ENCODE data around the gene MIER2.

DNA sequence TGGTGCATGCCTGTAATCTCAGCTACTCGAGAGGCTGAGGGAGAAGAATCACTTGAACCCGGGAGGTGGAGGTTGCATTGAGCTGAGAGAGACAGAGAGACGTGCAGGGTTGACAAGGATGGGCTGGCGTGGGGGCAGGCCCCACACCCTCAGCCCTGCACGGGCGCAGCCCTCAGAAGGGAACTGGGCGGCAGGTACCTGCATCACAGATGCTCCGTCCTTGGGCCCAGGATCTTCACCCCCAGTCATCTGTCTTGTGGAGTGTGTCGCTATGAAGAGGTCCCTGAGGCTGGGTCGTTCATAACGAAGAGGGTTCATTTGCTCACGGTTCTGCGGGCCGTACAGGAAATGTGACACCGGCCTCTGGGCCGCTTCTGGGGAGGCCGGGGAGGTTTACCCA is 44.1 kb upstream of the MIER2 start:
- TF ChIP-seq CTCF (IDR thresholded peaks at IDR 0.05): no peak
- no peak for TF ChIP-seq POLR2A (IDR thresholded peaks at IDR 0.05)

Data from body of pancreas (tissue), 4 donors.